DOHH2 (cell line): ENCODE measurements around the gene ATR.

Experiments used
- H3F3A ChIP-seq: fragments of 200-600 bp; sonication (generic), shearing (Covaris generic); 2 replicates; pipeline ENCODE4 v1.6.0; 2016; ENCODE audit warnings: antibody characterized with exemption, mild to moderate bottlenecking; ENCODE audit not compliant: control insufficient read depth, insufficient read depth
- H3K27ac ChIP-seq: fragments of 200-600 bp; sonication (generic); 2 replicates; pipeline ENCODE4 v1.5.1; 2014; ENCODE audit warnings: low read depth, mild to moderate bottlenecking, low read length, moderate library complexity
- H3K27me3 ChIP-seq: fragments of 200-600 bp; sonication (generic); 2 replicates; pipeline ENCODE4 v1.6.1; 2014; ENCODE audit warnings: mild to moderate bottlenecking, low read length, mixed read lengths; ENCODE audit not compliant: control insufficient read depth
- H3K36me3 ChIP-seq: fragments of 200-600 bp; sonication (generic); 2 replicates; pipeline ENCODE4 v1.6.1; 2014; ENCODE audit warnings: mild to moderate bottlenecking, low read length, moderate library complexity, mixed read lengths; ENCODE audit not compliant: control insufficient read depth
- H3K4me1 ChIP-seq: fragments of 200-600 bp; sonication (generic); 2 replicates; pipeline ENCODE4 v1.6.1; 2014; ENCODE audit warnings: mild to moderate bottlenecking, low read length, mixed read lengths; ENCODE audit not compliant: control insufficient read depth
- H3K4me2 ChIP-seq: fragments of 200-600 bp; sonication (generic); 2 replicates; pipeline ENCODE4 v1.6.0; 2014; ENCODE audit warnings: mild to moderate bottlenecking, low read length, moderate library complexity
- H3K4me3 ChIP-seq: fragments of 200-600 bp; sonication (generic); 2 replicates; pipeline ENCODE4 v1.5.1; 2014; ENCODE audit warnings: mild to moderate bottlenecking, low read length, mixed read lengths
- H3K79me2 ChIP-seq: fragments of 200-600 bp; sonication (generic); 2 replicates; pipeline ENCODE4 v1.6.1; 2014; ENCODE audit warnings: mild to moderate bottlenecking, low read length, mixed read lengths; ENCODE audit not compliant: control insufficient read depth
- H3K9me2 ChIP-seq: fragments of 200-600 bp; sonication (generic); replicated peaks from 2 replicates; pipeline ENCODE4 v1.6.1; 2014; ENCODE audit warnings: mild to moderate bottlenecking, low read length, mixed read lengths; ENCODE audit not compliant: control insufficient read depth
- H3K9me3 ChIP-seq: fragments of 200-600 bp; sonication (generic); 2 replicates; pipeline ENCODE4 v1.6.1; 2014; ENCODE audit warnings: antibody characterized with exemption, low read length, mixed read lengths; ENCODE audit not compliant: control insufficient read depth, insufficient read depth
- H4K20me1 ChIP-seq: fragments of 200-600 bp; sonication (generic); 2 replicates; pipeline ENCODE4 v1.6.0; 2014; ENCODE audit warnings: low read depth, mild to moderate bottlenecking, antibody characterized with exemption, low read length, moderate library complexity; ENCODE audit not compliant: control insufficient read depth, insufficient read depth
- CTCF ChIP-seq: fragments of 200-600 bp; sonication (generic); IDR thresholded peaks from one replicate; pipeline ENCODE4 v1.5.1; 2014; ENCODE audit warnings: antibody characterized with exemption, mild to moderate bottlenecking, low read depth, low read length; ENCODE audit not compliant: poor library complexity, severe bottlenecking
- EZH2phosphoT487 ChIP-seq: fragments of 200-600 bp; sonication (generic); IDR thresholded peaks from 2 replicates; pipeline ENCODE4 v1.6.1; 2017; ENCODE audit warnings: borderline replicate concordance, mild to moderate bottlenecking, antibody characterized with exemption, low read length, moderate library complexity, mixed read lengths

ATR gene

GRCh38 chr3:142543307-142543706 is 35.2 kb downstream of the ATR start:
- Histone ChIP-seq H3K27ac (no peak overlapping the region), H3K4me2 (no peak overlapping the region), H3K9me2 (no peaks in the 10 kb centered on the region), H3K4me1 (no peaks in the 10 kb centered on the region), H3K9me3 (no peaks in the 10 kb centered on the region), H4K20me1 (no peaks in the 10 kb centered on the region), H3K4me3 (no peak overlapping the region), H3F3A (no peaks in the 10 kb centered on the region), H3K36me3 (peaks cover 43% of the 10 kb centered on the region), H3K27me3 (no peaks in the 10 kb centered on the region), H3K79me2 (no peaks in the 10 kb centered on the region)
- TF ChIP-seq CTCF (no peak), EZH2phosphoT487 (no peak)

- H3K27ac ChIP-seq: no peak overlapping the region
- no peaks in the 10 kb centered on the region for H3K4me1 ChIP-seq
- no peaks in the 10 kb centered on the region for H3F3A ChIP-seq
- no peak overlapping the region for H3K4me2 ChIP-seq
- no peaks in the 10 kb centered on the region for H3K79me2 ChIP-seq
- H3K27me3 ChIP-seq: no peaks in the 10 kb centered on the region
- TF ChIP-seq CTCF (no peak), EZH2phosphoT487 (no peak)
- H3K36me3 ChIP-seq: peaks cover 37% of the 10 kb centered on the region
- no peaks in the 10 kb centered on the region for H3K9me3 ChIP-seq
- H4K20me1 ChIP-seq: no peaks in the 10 kb centered on the region
- no peak overlapping the region for H3K4me3 ChIP-seq
- no peaks in the 10 kb centered on the region for H3K9me2 ChIP-seq
These were observed 36.5 kb downstream of the ATR start for GRCh38 chr3:142542054-142542453.

GRCh38 chr3:142536519-142536918 is 42.0 kb downstream of the ATR start:
- H3K27me3 ChIP-seq: no peaks in the 10 kb centered on the region
- no peaks in the 10 kb centered on the region for H3K9me3 ChIP-seq
- H3K27ac ChIP-seq: no peak overlapping the region
- H3K9me2 ChIP-seq: no peaks in the 10 kb centered on the region
- H3K79me2 ChIP-seq: no peaks in the 10 kb centered on the region
- TF ChIP-seq CTCF (no peak), EZH2phosphoT487 (no peak)
- H3K36me3 ChIP-seq: peaks cover 62% of the 10 kb centered on the region
- no peaks in the 10 kb centered on the region for H3F3A ChIP-seq
- no peaks in the 10 kb centered on the region for H3K4me1 ChIP-seq
- no peaks in the 10 kb centered on the region for H4K20me1 ChIP-seq
- H3K4me3 ChIP-seq: no peak overlapping the region
- H3K4me2 ChIP-seq: no peak overlapping the region

- peaks cover 63% of the 10 kb centered on the region for H3K36me3 ChIP-seq
- no peak overlapping the region for H3K4me2 ChIP-seq
- TF ChIP-seq CTCF (no peak), EZH2phosphoT487 (no peak)
These were observed 44.0 kb downstream of the ATR start for GRCh38 chr3:142534543-142534942.

More at GRCh38 chr3:142534543-142534942, 44.0 kb downstream of the ATR start:
- Histone ChIP-seq H3K4me3 (no peak overlapping the region), H4K20me1 (no peaks in the 10 kb centered on the region), H3K9me3 (no peaks in the 10 kb centered on the region), H3K9me2 (no peaks in the 10 kb centered on the region), H3K4me1 (no peaks in the 10 kb centered on the region), H3K27ac (no peak overlapping the region), H3F3A (0 out of 2 replicates have a peak, but pooled peaks cover 2% of the 10 kb centered on the region), H3K79me2 (no peaks in the 10 kb centered on the region), H3K27me3 (no peaks in the 10 kb centered on the region)
